Right lobe of liver (tissue), 4 donors: ENCODE data around the gene WDR93.

Experiments
- CTCF ChIP-seq, 4 donors: fragments of 200-600 bp in 3 of 4; fragments of 450-650 bp in 1 of 4; IDR thresholded peaks; one replicate each; pipeline versions ENCODE4 v1.5.1 to v1.8.0; 2016 to 2022; ENCODE audit warnings: antibody characterized with exemption in 4 of 4, mild to moderate bottlenecking in 2 of 4
- POLR2A ChIP-seq: fragments of 450-650 bp; IDR thresholded peaks from one replicate; pipeline ENCODE4 v1.6.1; 2017; ENCODE audit warnings: antibody characterized with exemption, mild to moderate bottlenecking
- donor health status: DM: no; HTN: no; CAD: no.
- donor health status: DM: no; HTN: no; CAD: no.
- donor health status: DM: no; HTN: yes; CAD: no.

- no peak for TF ChIP-seq CTCF (IDR thresholded peaks at IDR 0.05)
- no peak for TF ChIP-seq POLR2A
These were observed 38.5 kb upstream of the WDR93 start for GRCh38 chr15:89652131-89652530.
